CD14-positive monocyte (primary cell): ENCODE measurements around the gene XYLT1. TPM values are rescaled to one million over a fixed set of nuclear protein-coding genes. Genes with fewer than 3 reads are reported as not detected.

Source experiments
- DNase-seq, 3 donors: peaks; one replicate each; pipeline ENCODE4 v3.0.0-alpha.2; 2011 to 2022
- H2AFZ ChIP-seq: 2 replicates; pipeline ENCODE4 v1.6.0; 2012; ENCODE audit warnings: mild to moderate bottlenecking, low read depth, low read length, inconsistent platforms; ENCODE audit not compliant: insufficient read depth, poor library complexity, severe bottlenecking
- H3K27ac ChIP-seq, 2 donors: 1 replicate in 1 of 2; 2 replicates in 1 of 2; pipeline ENCODE4 v1.5.1; 2012 to 2013; ENCODE audit warnings: low read length in 2 of 2, control low read depth in 1 of 2, inconsistent platforms in 1 of 2, low read depth in 1 of 2, mild to moderate bottlenecking in 1 of 2
- H3K27me3 ChIP-seq, 2 donors: one replicate each; pipeline versions ENCODE4 v1.6.0 to v1.6.1; 2011 to 2013; ENCODE audit warnings: low read length in 2 of 2; ENCODE audit not compliant: control insufficient read depth in 2 of 2, insufficient read depth in 2 of 2
- H3K36me3 ChIP-seq, 2 donors: replicated peaks in 1 of 2; 1 replicate in 1 of 2; 2 replicates in 1 of 2; pipeline versions ENCODE4 v1.5.1 to v1.6.1; 2012 to 2013; ENCODE audit warnings: low read length in 2 of 2, control low read depth in 1 of 2, inconsistent platforms in 1 of 2, mild to moderate bottlenecking in 1 of 2; ENCODE audit not compliant: insufficient read depth in 2 of 2, control insufficient read depth in 1 of 2
- H3K4me1 ChIP-seq, 2 donors: 1 replicate in 1 of 2; 2 replicates in 1 of 2; pipeline versions ENCODE4 v1.5.1 to v1.6.1; 2012 to 2013; ENCODE audit warnings: low read length in 2 of 2, control low read depth in 1 of 2, inconsistent platforms in 1 of 2, mild to moderate bottlenecking in 1 of 2, moderate library complexity in 1 of 2; ENCODE audit not compliant: insufficient read depth in 2 of 2, control insufficient read depth in 1 of 2
- H3K4me2 ChIP-seq: replicated peaks from 2 replicates; pipeline ENCODE3; 2012; ENCODE audit warnings: low read length, moderate library complexity, mild to moderate bottlenecking; ENCODE audit not compliant: poor library complexity, severe bottlenecking; ENCODE audit errors: extremely low read depth
- H3K4me3 ChIP-seq, 3 experiments: fragments of 200-600 bp in 1 of 3; sonication (generic) in 1 of 3; replicated peaks in 1 of 3; 1 replicate in 2 of 3; 2 replicates in 1 of 3; pipeline ENCODE4 v1.5.1; 2011 to 2013; ENCODE audit warnings: low read length in 3 of 3, mild to moderate bottlenecking in 3 of 3, control low read depth in 2 of 3, low read depth in 2 of 3, inconsistent platforms in 1 of 3, moderate library complexity in 1 of 3
- H3K79me2 ChIP-seq: 2 replicates; pipeline ENCODE4 v1.6.0; 2012; ENCODE audit warnings: mild to moderate bottlenecking, control low read depth, inconsistent platforms, low read length, moderate library complexity; ENCODE audit not compliant: insufficient read depth
- H3K9ac ChIP-seq: 2 replicates; pipeline ENCODE4 v1.6.0; 2017; ENCODE audit warnings: low read length, mild to moderate bottlenecking; ENCODE audit not compliant: insufficient read depth, poor library complexity, severe bottlenecking
- H3K9me3 ChIP-seq, 2 donors: replicated peaks in 1 of 2; 1 replicate in 1 of 2; 2 replicates in 1 of 2; pipeline versions ENCODE4 v1.5.1 to v1.6.1; 2012 to 2013; ENCODE audit warnings: low read length in 2 of 2, control low read depth in 1 of 2; ENCODE audit not compliant: control insufficient read depth in 1 of 2, insufficient read depth in 1 of 2
- H4K20me1 ChIP-seq: 2 replicates; pipeline ENCODE4 v1.6.0; 2012; ENCODE audit warnings: mild to moderate bottlenecking, low read length, control low read depth, moderate library complexity; ENCODE audit not compliant: insufficient read depth
- H3K27ac Mint-ChIP-seq, 7 donors: one replicate each; pipeline ENCODE4 v1.8.0; 2020; ENCODE audit warnings: mild to moderate bottlenecking in 7 of 7, mixed read lengths in 7 of 7, moderate library complexity in 6 of 7, inconsistent platforms in 2 of 7
- H3K27me3 Mint-ChIP-seq, 3 donors: one replicate each; pipeline ENCODE4 v1.8.0; 2021 to 2022; ENCODE audit warnings: low read depth in 3 of 3, mild to moderate bottlenecking in 3 of 3, mixed read lengths in 3 of 3, moderate library complexity in 3 of 3, inconsistent platforms in 1 of 3
- H3K36me3 Mint-ChIP-seq, 2 donors: one replicate each; pipeline ENCODE4 v1.8.0; 2020; ENCODE audit warnings: mixed read lengths in 2 of 2, inconsistent platforms in 1 of 2, mild to moderate bottlenecking in 1 of 2
- H3K4me1 Mint-ChIP-seq: one replicate; pipeline ENCODE4 v1.8.0; 2020; ENCODE audit warnings: mild to moderate bottlenecking, mixed read lengths
- H3K4me3 Mint-ChIP-seq, 2 donors: one replicate each; pipeline ENCODE4 v1.8.0; 2020; ENCODE audit warnings: mild to moderate bottlenecking in 2 of 2, mixed read lengths in 2 of 2, moderate library complexity in 1 of 2
- H3K9me3 Mint-ChIP-seq, 7 donors: one replicate each; pipeline ENCODE4 v1.8.0; 2020 to 2022; ENCODE audit warnings: mixed read lengths in 7 of 7, mild to moderate bottlenecking in 6 of 7, moderate library complexity in 6 of 7, inconsistent platforms in 2 of 7
- WGBS: methylation state at CpG from one replicate; pipeline ENCODE4 v1.1.5; 2013; ENCODE audit warnings: missing lambda C conversion rate; ENCODE audit not compliant: insufficient coverage; 5-methylcytosine and 5-hydroxymethylcytosine counted together
- intact Hi-C, 2 donors: fragments of 100-400 bp; cut with micrococcal nuclease; formaldehyde crosslinking; loops; one replicate each; pipeline versions ENCODE4 v1.15.0 to v1.15.1; 2023
- polyA plus RNA-seq, 3 donors: library from polyadenylated mRNA; depleted of rRNA in 1 of 3; unstranded in 2 of 3; stranded (reverse) in 1 of 3; fragments of 300-500 nt in 2 of 3; fragments of >200 nt in 1 of 3; fragmentation: Illumina TruSeq in 2 of 3; gene quantifications; 1 replicate in 2 of 3; 2 replicates in 1 of 3; pipeline ENCODE4 v1.2.3, GENCODE V29; 2012 to 2021
- TF ChIP-seq, protein P1 (sequence below): fragments of 200-600 bp; IDR thresholded peaks from one replicate; pipeline ENCODE4 v1.8.0; 2022; ENCODE audit warnings: antibody characterized with exemption, mild to moderate bottlenecking

The XYLT1 gene
- polyA plus RNA-seq, 3 donors: 0.51 to 9.4 (median 1.6) TPM

DNA sequence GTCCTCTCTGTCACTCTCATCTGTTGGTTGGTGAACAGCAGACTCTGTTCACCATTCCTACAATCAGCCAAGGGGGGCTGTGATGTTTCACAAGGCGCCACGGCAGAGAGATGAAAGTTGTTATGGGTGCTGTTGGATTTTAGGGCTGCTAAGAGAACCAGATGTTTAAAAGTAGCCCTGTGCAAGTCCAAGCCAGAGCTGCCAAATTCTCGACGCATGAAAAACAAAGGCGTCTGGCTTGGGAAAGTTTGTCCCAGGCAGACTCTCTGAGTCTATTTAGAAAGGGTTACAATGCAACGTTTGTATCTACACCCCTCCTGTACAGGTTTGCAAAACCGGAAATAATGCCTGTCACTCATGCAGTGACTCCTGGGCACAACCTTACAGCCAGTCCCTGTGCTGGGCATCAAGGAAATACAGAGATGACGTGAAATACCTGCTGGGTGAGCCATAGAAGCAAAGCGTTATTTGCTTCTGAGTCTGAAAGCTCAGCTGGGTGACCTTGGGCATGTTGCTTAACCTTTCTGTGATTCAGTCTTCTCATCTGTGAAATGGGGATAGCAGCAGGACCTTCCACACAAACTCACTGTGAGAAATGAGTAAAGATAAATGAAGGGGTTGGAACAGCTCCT lies 74.8 kb downstream of the XYLT1 start:
- peaks cover 4 to 5% of the 10 kb centered on the region in 2 donors for H3K4me1 ChIP-seq
- Mint-ChIP-seq H3K9me3 (no peaks in the 10 kb centered on the region), H3K27me3 (peaks cover 0 to 2% (median 0%) of the 10 kb centered on the region in 3 donors), H3K4me3 (no peak overlapping the region), H3K27ac (peak overlapping the region in 3 of 7 donors; percentile 19 to 54 (median 30)), H3K4me1 (peaks cover 12% of the 10 kb centered on the region), H3K36me3 (peaks cover 18 to 26% of the 10 kb centered on the region in 2 donors)
- intact Hi-C loops: no loop called here
- H3K4me2 ChIP-seq: no peak overlapping the region
- no peak overlapping the region for H3K9ac ChIP-seq
- no peaks in the 10 kb centered on the region for H3K27me3 ChIP-seq
- TF ChIP-seq, protein P1, sequence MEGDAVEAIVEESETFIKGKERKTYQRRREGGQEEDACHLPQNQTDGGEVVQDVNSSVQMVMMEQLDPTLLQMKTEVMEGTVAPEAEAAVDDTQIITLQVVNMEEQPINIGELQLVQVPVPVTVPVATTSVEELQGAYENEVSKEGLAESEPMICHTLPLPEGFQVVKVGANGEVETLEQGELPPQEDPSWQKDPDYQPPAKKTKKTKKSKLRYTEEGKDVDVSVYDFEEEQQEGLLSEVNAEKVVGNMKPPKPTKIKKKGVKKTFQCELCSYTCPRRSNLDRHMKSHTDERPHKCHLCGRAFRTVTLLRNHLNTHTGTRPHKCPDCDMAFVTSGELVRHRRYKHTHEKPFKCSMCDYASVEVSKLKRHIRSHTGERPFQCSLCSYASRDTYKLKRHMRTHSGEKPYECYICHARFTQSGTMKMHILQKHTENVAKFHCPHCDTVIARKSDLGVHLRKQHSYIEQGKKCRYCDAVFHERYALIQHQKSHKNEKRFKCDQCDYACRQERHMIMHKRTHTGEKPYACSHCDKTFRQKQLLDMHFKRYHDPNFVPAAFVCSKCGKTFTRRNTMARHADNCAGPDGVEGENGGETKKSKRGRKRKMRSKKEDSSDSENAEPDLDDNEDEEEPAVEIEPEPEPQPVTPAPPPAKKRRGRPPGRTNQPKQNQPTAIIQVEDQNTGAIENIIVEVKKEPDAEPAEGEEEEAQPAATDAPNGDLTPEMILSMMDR: no peak
- no peak overlapping the region for H3K27ac ChIP-seq
- no peaks in the 10 kb centered on the region for H3K9me3 ChIP-seq
- no peak for DNase-seq
- peaks cover 0 to 2% of the 10 kb centered on the region in 2 donors for H3K36me3 ChIP-seq
- peaks cover 28% of the 10 kb centered on the region for H3K79me2 ChIP-seq
- no peaks in the 10 kb centered on the region for H4K20me1 ChIP-seq
- WGBS: 90% methylated on average over 6 of the region's 9 CpGs
- no peak overlapping the region for H3K4me3 ChIP-seq
- H2AFZ ChIP-seq: no peak overlapping the region

DNA sequence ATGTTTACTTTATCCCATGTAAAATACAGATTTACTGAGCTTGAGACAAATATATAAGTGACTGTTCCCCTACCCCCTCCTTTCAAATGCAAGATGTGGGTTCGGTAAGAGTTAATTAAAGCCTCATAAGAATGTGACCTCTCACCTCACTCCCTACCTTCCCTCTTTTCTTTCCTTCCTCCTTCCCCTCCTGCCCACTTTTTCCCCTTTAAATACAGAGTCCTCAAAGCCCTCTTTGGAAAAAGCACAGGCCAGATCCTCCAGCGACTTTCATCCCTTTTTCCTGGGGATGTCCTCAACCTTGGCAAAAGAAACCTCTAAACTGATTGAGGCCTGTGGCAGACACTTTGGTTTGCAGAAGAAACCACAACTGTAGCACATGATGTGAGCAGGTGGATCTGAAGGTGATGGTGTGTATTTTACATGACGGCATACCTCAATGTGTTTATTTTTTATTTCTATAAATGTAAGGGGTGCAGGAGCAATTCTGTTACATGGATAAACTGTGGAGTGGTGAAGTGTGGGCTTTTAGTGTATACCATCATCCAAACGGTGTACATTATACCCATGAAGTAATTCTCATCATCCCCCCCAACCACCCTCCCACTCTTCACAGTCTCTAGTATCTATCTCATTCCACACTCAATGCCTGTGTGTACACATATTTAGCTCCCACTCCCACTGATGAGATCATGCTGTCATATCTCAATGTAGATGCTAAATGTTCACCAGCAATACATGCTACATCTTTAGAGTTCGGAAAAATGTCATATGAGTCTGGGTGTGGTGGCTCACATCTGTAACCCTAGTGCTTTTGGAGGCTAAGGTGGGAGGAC lies 77.7 kb downstream of the XYLT1 start:
- Mint-ChIP-seq H3K27ac (peak overlapping the region in 2 of 7 donors; percentile 4 to 41), H3K27me3 (peaks cover 0 to 2% (median 0%) of the 10 kb centered on the region in 3 donors), H3K36me3 (peaks cover 10 to 16% of the 10 kb centered on the region in 2 donors), H3K9me3 (no peaks in the 10 kb centered on the region), H3K4me1 (peaks cover 16% of the 10 kb centered on the region), H3K4me3 (no peak overlapping the region)
- no peak overlapping the region for H3K4me2 ChIP-seq
- intact Hi-C loops: no loop called here
- DNase-seq: no peak
- H3K4me3 ChIP-seq: no peak overlapping the region
- H4K20me1 ChIP-seq: no peaks in the 10 kb centered on the region
- H3K36me3 ChIP-seq: peaks cover 0 to 2% of the 10 kb centered on the region in 2 donors
- TF ChIP-seq, protein P1: no peak
- H3K9ac ChIP-seq: no peak overlapping the region
- WGBS: 100% methylated on average over 1 of the region's 5 CpGs
- peaks cover 44% of the 10 kb centered on the region for H3K79me2 ChIP-seq
- no peaks in the 10 kb centered on the region for H3K4me1 ChIP-seq
- H3K9me3 ChIP-seq: no peaks in the 10 kb centered on the region
- H3K27me3 ChIP-seq: no peaks in the 10 kb centered on the region
- H3K27ac ChIP-seq: no peak overlapping the region
- H2AFZ ChIP-seq: no peak overlapping the region
